ENCODE measurements around the gene MAPK12. TPM values are rescaled to one million over a fixed set of nuclear protein-coding genes. Genes with fewer than 3 reads are reported as not detected.

Gene MAPK12
- total RNA-seq, 4 donors from 2014 or later: 3.1 to 5.1 (median 3.7) TPM

GRCh38 chr22:50221410-50222300, 39.8 kb downstream of the MAPK12 start:
- no peak overlapping the region for H3K27ac ChIP-seq
- peaks cover 5 to 6% of the 10 kb centered on the region in 2 donors for H3K4me1 ChIP-seq
- WGBS, 2 donors: 84 to 98% methylated on average over 10 to 12 of the region's 19 CpGs
- peaks cover 63 to 78% of the 10 kb centered on the region in 2 donors for H3K36me3 ChIP-seq
- H3K4me3 ChIP-seq (replicated peaks in 1 of 3): no peak overlapping the region
- intact Hi-C loops (cut with DNase I): no loop called here
- H3K9me3 ChIP-seq: no peaks in the 10 kb centered on the region
- no peak for DNase-seq
- TF ChIP-seq POLR2A (IDR thresholded peaks at IDR 0.05) (no peak), CTCF (IDR thresholded peaks at IDR 0.05) (no peak)
- no peaks in the 10 kb centered on the region for H3K27me3 ChIP-seq

GRCh38 chr22:50220603-50221409, 40.7 kb downstream of the MAPK12 start:
- Histone ChIP-seq H3K4me3 (replicated peaks in 1 of 3) (no peak overlapping the region), H3K36me3 (peaks cover 69 to 80% of the 10 kb centered on the region in 2 donors), H3K27ac (no peak overlapping the region), H3K27me3 (no peaks in the 10 kb centered on the region), H3K4me1 (peaks cover 5 to 6% of the 10 kb centered on the region in 2 donors), H3K9me3 (no peaks in the 10 kb centered on the region)
- intact Hi-C loops (cut with DNase I): no loop called here
- TF ChIP-seq POLR2A (IDR thresholded peaks at IDR 0.05) (no peak), CTCF (IDR thresholded peaks at IDR 0.05) (no peak)
- 92 to 96% methylated on average over 31 to 43 of the region's 45 CpGs for WGBS, 2 donors
- no peak for DNase-seq

- intact Hi-C loops (cut with DNase I): loop anchor here (10.0 kb wide), 1 partner anchor 295 kb away; no protein-coding TSS in a partner anchor
- WGBS, 2 donors: 82 to 86% methylated on average over 11 to 14 of the region's 25 CpGs
- H3K36me3 ChIP-seq: peaks cover 64 to 75% of the 10 kb centered on the region in 2 donors
- no peak overlapping the region for H3K4me3 ChIP-seq (replicated peaks in 1 of 3)
- no peak for TF ChIP-seq CTCF (IDR thresholded peaks at IDR 0.05)
- no peak for TF ChIP-seq POLR2A (IDR thresholded peaks at IDR 0.05)
- DNase-seq: no peak
- no peaks in the 10 kb centered on the region for H3K27me3 ChIP-seq
- H3K27ac ChIP-seq: no peak overlapping the region
- no peaks in the 10 kb centered on the region for H3K9me3 ChIP-seq
- H3K4me1 ChIP-seq: peaks cover 5 to 6% of the 10 kb centered on the region in 2 donors
Observed at GRCh38 chr22:50219800-50220602, 41.5 kb downstream of the MAPK12 start.

GRCh38 chr22:50218996-50219727, 42.3 kb downstream of the MAPK12 start:
- peaks cover 5 to 6% of the 10 kb centered on the region in 2 donors for H3K4me1 ChIP-seq
- H3K27ac ChIP-seq: no peak overlapping the region
- no peaks in the 10 kb centered on the region for H3K9me3 ChIP-seq
- intact Hi-C loops (cut with DNase I): loop anchor here (10.0 kb wide), 1 partner anchor 294 kb away; no protein-coding TSS in a partner anchor
- no peak overlapping the region for H3K4me3 ChIP-seq (replicated peaks in 1 of 3)
- TF ChIP-seq POLR2A (IDR thresholded peaks at IDR 0.05) (no peak), CTCF (IDR thresholded peaks at IDR 0.05) (no peak)
- no peaks in the 10 kb centered on the region for H3K27me3 ChIP-seq
- peak; percentile 95 for DNase-seq
- peaks cover 58 to 70% of the 10 kb centered on the region in 2 donors for H3K36me3 ChIP-seq
- 77 to 90% methylated on average over 15 to 19 of the region's 42 CpGs for WGBS, 2 donors

All from thyroid gland (tissue), 4 donors.